Activated CD4-positive, alpha-beta T cell treated with anti-CD3 and anti-CD28 coated beads, Interleukin-2, Interleukin-6, amounts not matched to agents 100 ng/mL and 50 ng/mL, durations not matched to agents 16 hours and 8 hours (primary cell): ENCODE data around the gene SIRPA.
A peak's percentile ranks its signal among the peaks of the same experiment; 100 is the strongest.

Experiments
- DNase-seq: peaks from one replicate; pipeline ENCODE4 v3.0.0-alpha.2; 2020

SIRPA gene

DNA sequence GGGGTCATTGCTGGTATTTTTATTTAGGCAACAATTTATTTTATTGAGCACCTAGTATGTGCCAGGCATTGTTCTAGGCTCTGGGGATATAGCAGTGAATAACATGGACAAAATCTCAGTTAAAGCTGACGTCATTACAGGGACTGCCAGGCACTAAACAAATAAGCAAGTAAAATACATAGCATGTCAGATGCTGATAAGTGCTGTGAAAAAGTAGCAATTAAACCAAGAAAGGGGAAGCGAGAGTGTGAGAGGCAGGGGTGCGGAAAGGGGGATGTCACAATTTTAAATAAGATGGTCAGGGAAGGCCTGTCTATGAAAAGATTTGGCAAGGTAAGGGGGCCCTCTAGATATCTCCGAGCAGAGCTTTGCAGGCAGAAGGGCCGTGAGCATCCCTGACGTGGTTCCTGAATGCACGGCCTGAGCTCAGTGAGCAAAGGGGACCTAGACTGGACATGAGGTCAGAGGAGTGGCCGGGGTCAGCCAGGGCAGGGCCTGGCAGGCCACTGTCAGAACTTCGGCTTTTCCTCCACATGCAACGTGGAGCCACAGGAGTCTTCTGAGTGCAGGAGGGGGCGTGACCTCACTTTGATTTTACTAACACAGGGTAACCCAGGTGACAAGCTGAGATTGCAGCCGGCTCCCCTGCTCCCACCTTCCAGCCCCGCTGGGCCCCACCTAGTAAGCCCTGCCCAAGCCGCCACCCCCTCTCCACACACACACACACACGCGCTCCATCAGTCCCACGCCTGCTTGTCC is 24.2 kb upstream of the SIRPA start:
- DNase-seq, result no peak

DNA sequence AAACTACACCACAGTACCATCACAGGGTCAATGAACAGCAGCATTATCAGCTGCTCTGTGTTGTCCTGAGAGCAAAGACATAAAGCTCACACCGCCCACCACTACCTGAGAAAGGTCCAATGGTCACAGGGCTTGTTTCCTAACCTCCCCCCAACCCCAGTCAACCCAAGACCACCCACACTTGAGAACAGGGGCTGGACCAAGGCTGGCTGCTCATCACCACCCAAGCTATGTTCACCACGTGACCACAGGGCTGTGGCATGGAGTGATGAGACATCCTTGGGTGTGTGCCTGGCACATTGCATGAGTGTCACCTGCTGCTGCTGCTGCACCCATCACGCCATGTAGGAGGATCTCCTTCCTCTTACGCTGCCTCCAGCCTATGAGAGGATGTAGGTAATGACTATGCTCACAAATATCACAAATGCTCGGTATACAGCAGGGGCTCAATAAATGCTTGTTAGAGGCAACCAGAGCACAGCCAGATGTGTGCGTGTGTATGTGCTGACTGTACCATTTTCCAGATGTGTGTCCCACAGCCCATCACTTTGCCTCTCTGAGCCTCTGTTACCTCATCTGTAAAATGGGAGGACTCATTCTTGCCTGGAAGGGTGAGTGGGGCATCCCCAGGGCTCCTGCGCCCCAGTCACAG is 23.3 kb upstream of the SIRPA start:
- DNase-seq, result peak; percentile 20

DNA sequence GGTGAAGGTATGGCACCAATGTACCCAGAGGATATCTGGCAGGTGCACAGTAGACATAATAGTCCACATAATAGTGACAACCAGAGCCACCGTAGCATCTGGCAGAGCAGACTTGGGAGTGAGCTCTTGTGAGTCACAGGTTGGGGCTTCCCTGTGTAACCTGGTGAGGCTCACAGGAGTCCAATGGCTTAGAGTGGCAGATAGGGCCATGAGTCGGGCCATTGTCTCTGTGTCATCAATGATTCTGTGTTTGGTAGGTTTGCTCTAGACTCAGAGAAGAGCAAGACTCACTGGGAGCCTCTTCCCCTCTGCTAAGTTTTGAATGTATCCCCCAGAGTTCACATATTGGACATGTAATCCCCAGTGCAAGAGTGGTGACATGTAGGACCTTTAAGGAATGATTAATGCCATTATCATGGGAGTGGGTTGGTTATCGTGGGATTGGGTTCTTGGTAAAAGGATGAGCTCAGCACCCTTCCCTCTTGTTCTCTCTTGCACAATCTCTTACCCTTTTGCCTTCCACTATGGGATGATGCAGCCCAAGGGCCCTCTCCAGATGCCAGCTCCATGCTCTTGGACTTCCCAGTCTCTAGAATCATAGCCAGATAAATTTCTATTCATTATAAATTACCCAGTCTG is 22.6 kb upstream of the SIRPA start:
- DNase-seq, result no peak

DNA sequence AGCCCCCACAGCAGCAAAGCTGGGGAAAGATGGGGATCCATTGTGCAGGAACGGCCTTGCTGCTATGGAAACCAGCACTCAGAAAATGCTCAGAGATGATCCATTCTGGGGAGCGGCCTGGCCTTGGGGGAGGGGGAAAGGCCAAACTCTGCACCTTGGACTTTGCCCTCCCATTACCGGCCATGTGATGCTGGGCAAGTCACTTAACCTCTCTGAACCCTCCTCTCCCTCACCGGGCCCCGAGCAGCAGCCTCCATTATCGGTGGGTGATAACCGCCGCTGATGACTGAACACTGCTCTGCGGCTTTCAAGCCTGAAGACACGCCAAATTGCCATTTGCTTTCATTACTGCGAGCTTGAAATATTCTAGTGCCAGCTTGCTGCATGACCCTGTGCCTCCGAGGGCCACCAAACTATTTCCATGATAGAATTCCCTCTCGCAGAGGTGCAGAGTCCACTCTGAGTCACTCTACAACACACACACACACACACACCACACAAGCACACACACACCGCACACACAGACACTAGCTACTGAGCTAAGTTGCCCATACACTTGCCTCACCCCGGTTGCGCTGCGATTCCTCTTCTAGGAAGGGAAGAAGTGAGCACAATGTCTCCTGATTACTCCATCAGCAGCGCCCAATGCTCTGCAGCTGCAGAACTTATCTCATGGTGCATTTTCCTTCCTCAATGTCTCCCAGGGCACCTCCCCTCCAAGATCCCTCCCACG is 20.6 kb upstream of the SIRPA start:
- no peak for DNase-seq

DNA sequence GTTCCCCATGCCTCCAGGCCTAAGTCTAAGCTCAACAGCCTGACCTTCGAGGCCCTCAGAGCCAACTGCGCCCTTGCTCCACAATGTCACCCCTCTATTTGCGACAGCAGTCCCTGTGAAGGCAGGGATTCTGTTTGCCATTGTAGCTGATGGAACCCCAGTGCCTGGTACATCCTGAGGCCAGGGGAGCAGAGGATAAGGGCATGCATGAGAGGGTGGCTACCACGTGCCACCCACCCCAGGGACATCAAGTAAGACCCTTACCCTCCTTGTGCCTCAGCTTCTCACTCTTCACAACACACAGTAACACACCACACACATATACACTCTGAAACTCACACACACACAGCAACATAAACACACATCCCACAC is 20.0 kb upstream of the SIRPA start:
- DNase-seq, result no peak

DNA sequence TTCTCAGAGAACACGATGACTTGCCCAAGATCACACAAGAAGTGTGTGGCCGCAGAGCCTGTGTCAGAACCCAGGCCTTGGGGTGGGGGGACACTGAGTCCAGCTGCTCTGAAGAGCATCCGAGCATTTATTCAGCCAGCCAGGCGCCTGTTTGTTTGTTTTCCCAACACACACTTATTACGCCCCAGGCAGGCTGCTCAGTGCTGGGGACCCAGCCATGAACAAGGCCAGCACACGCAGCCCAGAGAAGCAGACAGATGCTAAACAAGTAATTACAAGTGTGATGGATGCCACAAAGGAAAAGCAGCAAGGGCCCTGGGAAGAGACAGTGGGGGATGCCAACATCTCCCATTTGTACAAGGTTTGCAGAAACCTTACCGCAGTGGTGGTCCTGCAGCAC is 19.4 kb upstream of the SIRPA start:
- DNase-seq, result no peak

DNA sequence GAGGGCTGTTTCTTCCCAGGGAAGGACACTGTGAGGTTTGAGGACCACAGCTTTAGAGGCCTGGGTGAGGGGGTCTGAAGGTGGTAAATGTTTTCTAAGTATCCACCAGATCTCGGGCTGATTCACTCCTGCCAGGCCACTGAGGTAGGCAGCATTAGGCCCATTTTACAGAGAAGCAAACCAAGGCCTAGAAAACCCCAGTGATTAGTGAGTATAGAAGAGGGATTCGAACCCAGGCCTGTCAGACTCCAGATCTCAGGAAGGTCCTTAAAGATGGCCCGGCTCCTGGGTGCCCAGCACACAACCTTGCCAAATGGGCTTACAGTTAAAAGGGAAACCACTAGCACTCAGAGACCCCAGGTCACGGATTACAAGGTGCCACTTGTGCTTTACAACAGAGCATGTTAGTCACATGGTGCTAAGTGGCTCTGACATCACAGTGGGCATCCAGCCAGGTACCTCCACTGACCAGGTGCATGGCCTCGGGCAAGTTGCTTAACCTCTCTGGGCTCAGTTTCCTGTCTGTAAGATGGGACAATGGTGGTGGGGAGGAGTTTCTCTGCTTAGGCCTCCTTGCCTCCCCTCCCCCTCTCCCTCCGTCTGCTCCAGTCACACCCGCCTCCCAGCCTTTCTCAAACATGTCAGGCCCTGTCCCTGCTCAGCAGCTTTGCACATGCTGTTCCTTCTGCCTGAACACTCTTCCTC is 18.8 kb upstream of the SIRPA start:
- DNase-seq, result no peak

DNA sequence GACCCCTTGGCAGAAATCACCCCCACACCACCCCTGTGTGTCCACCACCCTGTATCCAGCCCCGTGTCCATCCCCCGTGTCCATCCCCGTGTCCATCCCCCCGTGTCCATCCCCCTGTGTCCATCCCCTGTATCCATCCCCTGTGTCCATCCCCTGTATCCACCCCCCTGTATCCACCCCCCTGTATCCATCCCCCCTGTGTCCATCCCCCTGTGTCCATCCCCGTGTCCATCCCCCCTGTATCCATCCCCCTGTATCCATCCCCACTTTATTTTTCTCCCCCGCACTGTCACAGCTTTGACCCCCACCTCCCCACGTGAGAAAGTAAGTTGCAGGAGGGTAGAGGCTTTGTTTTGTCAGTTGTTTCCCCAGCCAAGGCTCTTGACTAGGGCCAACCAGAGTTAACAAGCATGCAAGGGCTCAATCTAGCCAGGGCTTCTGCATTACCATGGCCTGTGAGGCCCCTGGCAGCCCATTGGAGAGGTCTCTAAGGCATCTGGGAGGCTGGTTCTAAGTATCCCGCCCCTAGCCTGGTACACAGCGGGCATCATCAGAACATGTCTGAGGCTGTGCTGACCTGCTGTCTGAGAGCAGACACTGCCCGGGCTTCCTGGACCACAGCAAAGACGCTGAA is 18.1 kb upstream of the SIRPA start:
- DNase-seq, result no peak

DNA sequence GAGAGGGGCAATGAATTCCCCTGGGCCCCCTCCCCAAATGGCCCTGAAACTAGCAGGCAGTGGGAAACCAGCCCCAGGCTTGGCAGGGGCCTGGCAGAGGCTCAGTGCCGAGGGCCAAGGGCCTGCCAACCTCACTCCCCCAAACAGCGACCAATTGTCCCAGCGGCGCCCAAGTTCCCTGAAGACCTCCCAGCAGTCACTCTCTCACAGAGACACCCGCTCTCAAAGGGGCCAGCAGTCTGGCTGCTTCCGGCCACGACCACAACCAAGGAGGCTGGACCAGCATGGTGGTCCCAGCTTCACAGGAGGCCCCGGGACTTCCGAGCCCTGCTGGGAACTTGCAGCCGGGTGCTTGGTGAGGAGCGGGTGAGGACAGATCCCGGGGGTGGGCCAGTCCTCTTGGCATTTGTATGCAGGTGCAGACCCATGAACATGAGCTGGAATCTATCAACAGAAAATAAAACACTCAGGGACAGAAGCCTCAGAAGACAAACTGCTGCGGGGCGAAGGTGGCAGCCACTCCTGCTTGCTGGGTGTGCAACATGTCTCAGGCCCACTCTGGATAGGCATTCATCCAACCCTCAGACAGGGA is 17.5 kb upstream of the SIRPA start:
- no peak for DNase-seq

DNA sequence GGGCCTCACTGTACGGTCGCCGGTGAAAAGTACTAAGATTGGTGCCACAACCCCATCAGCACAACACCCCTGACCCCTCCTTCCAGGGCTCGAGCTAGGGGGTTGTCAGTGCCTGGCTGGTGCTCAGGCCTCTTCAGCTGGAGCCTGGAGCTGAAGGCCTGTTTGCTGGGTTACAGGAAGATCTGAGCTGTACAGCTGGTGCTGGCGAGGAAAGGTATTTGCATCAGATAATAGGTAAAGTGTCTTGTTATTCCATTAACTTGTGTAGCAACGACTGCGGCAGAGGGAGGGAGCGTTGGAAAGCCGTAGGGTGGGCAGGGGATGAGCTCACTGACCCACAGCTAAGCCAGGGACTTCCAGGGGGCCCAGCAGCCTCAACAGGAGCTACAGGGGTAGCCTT is 15.8 kb upstream of the SIRPA start:
- DNase-seq, result no peak

DNA sequence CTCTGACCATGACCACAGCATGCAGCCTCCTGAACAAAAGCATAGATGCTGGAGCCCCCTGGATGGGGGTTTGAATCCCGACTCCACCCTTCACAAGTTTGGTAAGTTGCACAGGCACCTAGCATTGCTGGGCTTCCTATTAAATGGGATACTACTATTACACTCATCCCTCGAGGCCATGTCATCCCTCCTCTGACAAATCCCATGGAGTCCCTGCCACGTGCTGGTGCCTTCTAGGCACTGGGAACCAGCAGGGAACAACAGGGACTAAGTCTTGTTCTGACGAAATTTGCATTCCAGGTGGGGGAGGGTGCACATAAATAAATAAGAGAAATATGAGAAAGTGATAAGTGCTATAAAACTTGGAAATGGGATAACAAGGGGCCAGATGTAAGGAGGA is 15.3 kb upstream of the SIRPA start:
- no peak for DNase-seq

DNA sequence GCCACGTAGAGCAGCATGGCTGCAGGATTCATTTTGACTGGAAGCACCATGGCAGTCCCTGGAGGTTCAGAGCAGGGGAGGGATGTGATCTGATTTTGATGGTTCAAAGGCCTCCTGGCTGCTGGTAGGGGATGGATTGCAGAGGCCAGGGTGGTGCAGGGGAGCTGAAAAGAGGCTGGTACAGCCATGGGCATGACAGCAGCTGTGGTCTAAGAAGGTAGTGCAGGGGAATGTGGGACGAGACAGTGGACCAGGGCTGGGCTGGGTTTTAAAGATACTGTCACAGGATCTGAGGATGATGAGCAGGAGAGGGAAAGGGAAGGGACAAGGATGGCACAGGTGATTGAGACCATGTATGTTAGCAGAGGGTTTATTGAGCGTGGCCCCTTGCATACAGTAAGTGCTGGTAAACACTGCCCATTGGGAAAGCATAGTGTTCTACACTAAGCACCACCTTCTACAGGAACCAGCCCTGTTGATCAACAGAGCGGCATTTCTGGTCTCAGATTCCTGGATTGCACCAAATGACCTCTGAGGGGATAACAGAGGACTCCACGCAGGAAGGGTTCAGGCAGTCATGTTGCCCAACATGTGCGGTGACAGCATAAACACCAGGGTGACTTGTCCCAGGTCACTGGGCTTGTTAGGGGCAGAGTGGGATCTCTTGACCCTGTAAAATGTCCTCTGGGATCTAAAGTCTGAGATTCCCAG is 14.5 kb upstream of the SIRPA start:
- DNase-seq, result no peak

DNA sequence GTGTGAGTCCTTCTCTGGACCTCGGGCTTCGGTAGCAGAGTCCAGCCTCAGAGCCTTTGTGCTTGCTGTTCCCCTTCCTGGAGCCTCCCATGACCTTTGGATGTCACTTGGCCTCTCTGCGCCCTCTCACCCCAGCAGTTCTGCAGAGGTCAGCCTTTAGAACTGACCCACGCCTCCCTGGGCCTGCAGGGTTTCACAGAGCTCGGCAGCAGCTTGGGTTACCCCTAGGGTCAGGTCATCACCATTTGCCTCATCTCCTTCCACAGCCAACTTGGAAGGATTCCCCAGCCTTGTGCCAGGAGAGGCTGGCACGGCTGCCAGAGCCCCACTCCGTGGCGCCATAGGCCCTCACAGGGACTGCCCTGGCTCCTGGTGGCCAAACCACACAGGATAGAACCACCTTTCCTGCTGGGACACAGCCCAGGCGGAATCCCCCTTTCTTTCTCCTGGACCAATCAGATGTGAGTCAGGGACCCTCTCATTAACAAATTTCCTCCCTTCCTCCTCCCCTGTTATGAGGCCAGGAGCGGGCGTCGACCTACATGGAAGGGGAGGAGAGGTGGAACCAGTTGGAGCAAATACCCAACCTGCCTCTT is 13.9 kb upstream of the SIRPA start:
- DNase-seq, result no peak

DNA sequence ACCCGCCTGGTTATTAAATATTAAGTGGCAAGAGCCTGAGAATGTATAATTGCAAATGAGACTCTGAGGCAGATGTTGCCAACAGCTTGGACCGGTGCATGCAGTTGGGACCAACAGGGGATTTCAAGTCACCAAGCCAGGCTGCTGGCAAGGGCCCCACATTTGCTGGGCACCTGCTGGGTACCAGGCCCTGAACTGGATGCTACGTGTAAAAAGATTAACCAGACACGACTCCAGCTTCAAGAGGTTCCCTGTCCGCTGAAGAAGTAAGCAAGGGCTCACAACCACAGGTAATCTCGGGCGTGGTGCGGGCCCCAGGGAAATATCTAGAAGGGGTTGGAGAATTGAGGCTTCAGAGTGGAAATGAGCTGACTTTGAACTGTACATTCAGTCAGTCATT is 13.2 kb upstream of the SIRPA start:
- DNase-seq, result no peak

DNA sequence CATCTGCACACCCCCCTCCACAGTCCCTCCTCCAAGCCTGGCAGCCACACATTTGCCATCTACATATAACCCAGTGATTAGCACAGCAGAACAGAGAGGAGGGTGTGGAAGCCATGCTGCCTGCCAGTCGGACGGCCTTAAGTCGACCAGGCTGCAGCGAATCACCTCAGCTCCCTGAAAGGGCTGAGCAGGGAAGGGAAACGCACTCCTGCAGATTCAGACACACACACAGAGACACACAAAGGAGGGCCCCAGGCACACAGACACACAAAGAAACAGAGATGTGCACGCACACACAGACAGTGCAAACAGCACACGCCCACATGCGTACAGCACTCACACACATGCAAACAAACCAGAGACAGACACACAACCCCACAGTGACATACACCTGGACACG is 11.2 kb upstream of the SIRPA start:
- DNase-seq, result no peak

DNA sequence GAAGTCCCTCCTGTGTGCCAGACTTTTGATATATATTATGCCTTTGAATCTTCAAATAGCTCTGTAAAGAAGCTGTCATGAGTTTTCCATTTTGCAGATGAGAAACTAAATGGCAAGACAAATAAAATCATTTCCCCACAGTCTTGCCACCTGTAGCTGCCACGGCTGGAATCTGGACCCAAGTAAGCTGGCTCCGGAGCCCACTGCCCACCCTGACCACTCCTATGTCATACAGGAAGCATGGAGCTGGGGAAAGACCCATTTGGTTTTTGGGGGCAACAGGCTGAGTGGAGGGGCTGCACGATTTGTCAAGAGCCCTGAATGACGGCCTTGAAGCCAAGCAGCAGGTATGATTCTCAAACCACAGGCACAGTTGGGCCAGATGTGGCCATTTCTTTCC is 10.0 kb upstream of the SIRPA start:
- DNase-seq, result no peak

DNA sequence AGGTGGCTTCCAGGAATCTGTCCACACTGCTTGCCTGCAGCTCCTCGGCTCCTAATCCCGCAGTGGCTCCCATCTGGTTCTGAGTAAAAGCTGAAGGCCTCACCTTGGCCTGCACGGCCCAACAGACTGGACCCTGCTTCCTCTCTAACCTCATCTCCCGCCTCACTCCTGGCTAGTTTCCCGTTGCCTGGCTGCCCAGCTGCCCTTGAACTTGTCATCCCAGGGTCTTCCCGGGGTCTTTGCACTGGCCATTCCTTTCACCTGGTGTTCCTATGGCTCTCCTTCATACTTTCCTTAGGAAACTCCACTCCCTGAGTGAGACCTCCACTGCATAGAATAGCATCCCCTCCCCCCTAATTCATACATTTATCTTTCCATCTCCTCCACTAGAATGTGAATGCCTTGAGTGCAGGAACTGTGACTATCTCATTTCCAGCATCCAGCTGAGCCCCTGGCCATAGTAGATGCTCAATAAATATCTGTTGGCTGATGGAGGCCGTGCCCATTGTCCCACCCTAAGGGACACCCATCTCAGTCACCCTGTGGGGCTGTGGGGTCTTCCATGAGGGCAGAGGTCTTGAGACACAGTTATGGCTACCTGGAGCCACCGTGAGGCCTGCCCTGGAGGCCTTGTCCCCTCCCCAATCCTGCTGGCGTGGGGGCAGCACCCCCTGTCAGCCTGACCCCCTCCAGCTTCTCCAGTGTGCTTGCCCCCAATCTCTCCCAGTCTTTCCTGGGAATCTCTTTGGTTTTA is 9.1 kb upstream of the SIRPA start:
- DNase-seq, result no peak

DNA sequence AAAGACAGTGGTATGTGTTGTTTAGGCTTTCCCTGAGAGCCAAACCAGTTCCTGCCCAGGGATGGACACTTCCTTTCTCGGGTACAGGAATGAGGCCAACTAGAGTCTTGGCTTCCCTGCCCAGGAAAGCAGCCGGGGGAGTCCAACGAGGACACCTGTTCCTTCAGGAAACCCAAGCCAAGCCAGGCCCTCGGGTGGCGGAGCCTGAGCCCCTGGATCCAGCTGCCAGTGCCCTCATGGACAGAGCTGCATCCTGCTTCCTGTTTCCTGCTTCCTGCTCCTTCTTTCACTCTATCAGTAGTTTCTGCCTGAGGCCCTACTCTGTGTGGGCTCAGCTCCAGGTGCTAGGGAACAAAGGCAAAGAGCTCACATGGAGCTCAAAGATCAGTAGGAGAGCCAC is 7.9 kb upstream of the SIRPA start:
- no peak for DNase-seq

DNA sequence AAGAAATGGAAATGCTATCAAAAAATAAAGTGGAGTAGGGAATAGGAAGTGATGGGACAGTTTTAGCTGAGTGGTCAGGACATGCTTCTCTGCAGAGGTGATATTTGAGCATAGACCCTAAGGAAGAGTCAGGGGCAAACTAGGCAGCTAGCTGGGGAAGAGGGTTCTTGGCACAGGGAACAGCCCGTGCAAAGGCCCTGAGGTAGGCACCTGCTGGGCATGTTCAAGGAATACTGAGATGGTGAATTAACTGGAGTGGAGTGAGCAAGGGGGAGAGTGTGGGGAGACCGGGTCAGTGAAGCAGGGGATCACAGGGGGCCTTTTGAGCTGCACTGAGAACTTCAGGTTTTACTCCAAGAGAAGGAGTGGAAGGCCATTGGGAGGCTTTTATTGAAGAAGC is 7.5 kb upstream of the SIRPA start:
- DNase-seq, result no peak

DNA sequence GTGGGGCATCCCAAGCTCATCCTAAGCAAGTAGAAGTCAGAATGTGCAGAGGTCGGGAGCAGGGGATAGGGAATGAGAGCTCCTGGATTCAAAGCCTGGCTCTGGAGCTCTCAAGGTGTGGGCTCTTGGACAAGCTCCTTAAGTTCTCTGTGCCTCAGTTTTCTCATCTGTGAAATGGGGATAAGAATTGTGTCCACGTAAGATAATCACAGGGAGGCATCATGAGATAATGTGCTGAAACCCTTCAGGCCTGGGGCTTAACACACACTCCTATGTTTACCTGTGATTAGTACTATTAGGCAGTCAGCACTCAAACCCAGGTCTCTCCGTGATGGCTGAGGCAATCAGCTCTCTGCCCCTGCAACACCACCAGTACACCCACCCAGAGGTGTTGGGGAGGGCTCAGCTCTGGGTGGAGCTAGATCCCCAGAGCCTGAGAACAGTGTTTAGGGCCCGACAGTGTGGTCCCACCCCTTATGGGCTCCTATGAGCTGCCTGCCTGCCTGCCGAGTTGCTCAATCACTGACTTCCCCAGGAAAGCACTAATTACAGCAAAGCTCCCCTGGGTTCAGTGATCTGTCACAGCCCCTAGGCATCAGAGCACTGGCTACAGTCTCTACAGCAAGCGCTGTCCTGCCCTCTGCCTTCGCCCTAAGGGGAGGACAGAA is 6.3 kb upstream of the SIRPA start:
- DNase-seq, result no peak
